GM23338 (cell line): ENCODE results near the gene CAMSAP1.

ENCODE experiments used
- CREB1 ChIP-seq: fragments of 250-450 bp; sonication (Bioruptor Pico); IDR thresholded peaks from 2 replicates; pipeline ENCODE4 v1.5.0; 2020; ENCODE audit warnings: low read depth, mild to moderate bottlenecking, moderate library complexity
- CTCF ChIP-seq, 2 experiments: fragments of 200-600 bp in 1 of 2; sonication (generic) in 1 of 2; conservative IDR thresholded peaks; 2 replicates each; pipeline versions ENCODE4 v1.5.1 to v1.6.1; 2016 to 2017; ENCODE audit warnings: antibody characterized with exemption in 2 of 2, low read depth in 2 of 2, mild to moderate bottlenecking in 2 of 2, moderate library complexity in 1 of 2
- EZH2 ChIP-seq: fragments of 200-600 bp; sonication (generic); IDR thresholded peaks from one replicate; pipeline ENCODE4 v1.8.0; 2017; ENCODE audit warnings: antibody characterized with exemption, mild to moderate bottlenecking, low read depth; ENCODE audit not compliant: unreplicated experiment
- EZH2phosphoT487 ChIP-seq: fragments of 200-600 bp; sonication (generic); IDR thresholded peaks from one replicate; pipeline ENCODE4 v1.8.1; 2018; ENCODE audit warnings: antibody characterized with exemption; ENCODE audit not compliant: unreplicated experiment
- JUNB ChIP-seq: IDR thresholded peaks from one replicate; pipeline ENCODE4 v1.6.1; 2016; ENCODE audit warnings: antibody characterized with exemption; ENCODE audit not compliant: unreplicated experiment
- POLR2AphosphoS5 ChIP-seq: IDR thresholded peaks from 2 replicates; pipeline ENCODE4 v1.6.1; 2016; ENCODE audit warnings: antibody characterized with exemption, low read depth
- REST ChIP-seq: IDR thresholded peaks from one replicate; pipeline ENCODE4 v1.6.1; 2018; ENCODE audit warnings: antibody characterized with exemption; ENCODE audit not compliant: unreplicated experiment
- STAT1 ChIP-seq: IDR thresholded peaks from one replicate; pipeline ENCODE4 v1.6.1; 2016; ENCODE audit warnings: antibody characterized with exemption; ENCODE audit not compliant: unreplicated experiment

GRCh38 chr9:135930446-135931345, 23.4 kb upstream of the CAMSAP1 start:
- TF ChIP-seq EZH2phosphoT487 (no peak), CTCF (conservative IDR thresholded peaks at IDR 0.05; ENCODE audit: low read depth in 2 of 2) (no peak), JUNB (no peak), POLR2AphosphoS5 (no peak), REST (no peak), EZH2 (no peak), CREB1 (CRISPR knock-in tag) (no peak), STAT1 (no peak)
